NCI-H460 (cell line): ENCODE results near the gene SCUBE3. TPM values are rescaled to one million over a fixed set of nuclear protein-coding genes. Genes with fewer than 3 reads are reported as not detected.
A peak's percentile ranks its signal among the peaks of the same experiment; 100 is the strongest.

Experiments used
- DNase-seq: peaks from one replicate; pipeline ENCODE4 v3.0.0-alpha.2; 2016; ENCODE audit warnings: low read depth; ENCODE audit errors: extremely low read depth
- total RNA-seq: library from RNA; depleted of rRNA; stranded (reverse); fragments of >200 nt; shearing (Covaris generic); gene quantifications from 2 replicates; pipeline ENCODE4 v1.2.3, GENCODE V29; 2014; rRNA removed

The SCUBE3 gene
- total RNA-seq, 1 experiment from 2014 or later = 0.02 TPM

- no peak for DNase-seq
These were observed 83.3 kb downstream of the SCUBE3 start for GRCh38 chr6:35296931-35297600.

GRCh38 chr6:35297601-35298481, 84.1 kb downstream of the SCUBE3 start, which contains the start of gene DEF6:
DEF6 (plus strand) TSS chr6:35297818; CDS start chr6:35297857, 39 bp downstream.
- DNase-seq = peak; percentile 70

- DNase-seq = no peak
These were observed 84.9 kb downstream of the SCUBE3 start for GRCh38 chr6:35298625-35299140.

GRCh38 chr6:35299674-35300073, 85.9 kb downstream of the SCUBE3 start:
- no peak for DNase-seq

GRCh38 chr6:35300848-35301247, 87.1 kb downstream of the SCUBE3 start:
- no peak for DNase-seq

Other genes with a start within 250 kb of the SCUBE3 start
- not detected in 2 replicates for gene TCP11, start 72.6 kb upstream of the SCUBE3 start, total RNA-seq
- 7.2 and 7.9 TPM in 2 replicates for gene ZNF76, start 45.8 kb downstream of the SCUBE3 start, total RNA-seq
- gene DEF6, start 83.9 kb downstream of the SCUBE3 start, total RNA-seq = 2.1 and 2.7 TPM in 2 replicates
- gene PPARD, start 128.6 kb downstream of the SCUBE3 start, total RNA-seq = 1.7 and 2.1 TPM in 2 replicates
- gene FANCE, start 238.4 kb downstream of the SCUBE3 start, total RNA-seq = 4.7 and 5.1 TPM in 2 replicates